ENCODE data around the gene FANCD2OS.

DNA sequence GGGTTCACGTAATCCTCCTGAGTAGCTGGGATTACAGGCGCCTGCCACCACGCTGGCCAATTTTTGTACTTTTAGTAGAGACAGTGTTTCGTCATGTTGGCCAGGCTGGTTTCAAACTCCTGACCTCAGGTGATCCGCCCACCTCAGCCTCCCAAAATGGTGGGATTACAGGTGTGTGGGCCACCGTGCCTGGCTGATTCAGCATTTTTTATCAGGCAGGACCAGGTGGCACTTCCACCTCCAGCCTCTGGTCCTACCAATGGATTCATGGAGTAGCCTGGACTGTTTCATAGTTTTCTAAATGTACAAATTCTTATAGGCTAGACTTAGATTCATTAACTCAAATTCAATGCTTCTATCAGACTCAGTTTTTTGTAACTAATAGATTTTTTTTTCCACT is 42.9 kb upstream of the FANCD2OS start:
- TF ChIP-seq, protein P1, sequence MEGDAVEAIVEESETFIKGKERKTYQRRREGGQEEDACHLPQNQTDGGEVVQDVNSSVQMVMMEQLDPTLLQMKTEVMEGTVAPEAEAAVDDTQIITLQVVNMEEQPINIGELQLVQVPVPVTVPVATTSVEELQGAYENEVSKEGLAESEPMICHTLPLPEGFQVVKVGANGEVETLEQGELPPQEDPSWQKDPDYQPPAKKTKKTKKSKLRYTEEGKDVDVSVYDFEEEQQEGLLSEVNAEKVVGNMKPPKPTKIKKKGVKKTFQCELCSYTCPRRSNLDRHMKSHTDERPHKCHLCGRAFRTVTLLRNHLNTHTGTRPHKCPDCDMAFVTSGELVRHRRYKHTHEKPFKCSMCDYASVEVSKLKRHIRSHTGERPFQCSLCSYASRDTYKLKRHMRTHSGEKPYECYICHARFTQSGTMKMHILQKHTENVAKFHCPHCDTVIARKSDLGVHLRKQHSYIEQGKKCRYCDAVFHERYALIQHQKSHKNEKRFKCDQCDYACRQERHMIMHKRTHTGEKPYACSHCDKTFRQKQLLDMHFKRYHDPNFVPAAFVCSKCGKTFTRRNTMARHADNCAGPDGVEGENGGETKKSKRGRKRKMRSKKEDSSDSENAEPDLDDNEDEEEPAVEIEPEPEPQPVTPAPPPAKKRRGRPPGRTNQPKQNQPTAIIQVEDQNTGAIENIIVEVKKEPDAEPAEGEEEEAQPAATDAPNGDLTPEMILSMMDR (IDR thresholded peaks at IDR 0.05), result no peak
- TF ChIP-seq EP300 (IDR thresholded peaks at IDR 0.05), result no peak
